ENCODE measurements around the gene OMP. TPM values are rescaled to one million over a fixed set of nuclear protein-coding genes. Genes with fewer than 3 reads are reported as not detected.

Gene OMP
- total and polyA plus RNA-seq, 3 experiments from 2014 or later: not detected

- H3K4me3 Mint-ChIP-seq: peak overlapping the region in 1 of 7 donors; percentile 75
- no peak overlapping the region for H3K27ac ChIP-seq (ENCODE audit: low read depth, low read length)
- H3K4me1 Mint-ChIP-seq: peaks cover 0 to 3% (median 0%) of the 10 kb centered on the region in 3 donors
- H3K36me3 ChIP-seq (ENCODE audit: insufficient read depth, low read length): no peaks in the 10 kb centered on the region
- no peaks in the 10 kb centered on the region for H3K27me3 ChIP-seq (ENCODE audit: insufficient read depth, low read length, poor library complexity, severe bottlenecking)
- CTCF ChIA-PET: interaction anchor here (1.8 kb wide), 1 partner anchor 428 kb away, joined by 5 read pairs; no protein-coding TSS in a partner anchor
- H3K27ac Mint-ChIP-seq: no peak overlapping the region
- H3K4me1 ChIP-seq (ENCODE audit: insufficient read depth, low read length): no peaks in the 10 kb centered on the region
- H3K9me3 ChIP-seq (ENCODE audit: low read length): no peaks in the 10 kb centered on the region
- no peaks in the 10 kb centered on the region for H3K9me3 Mint-ChIP-seq
- POLR2A ChIA-PET: no interaction called here
- peaks cover 0 to 14% (median 0%) of the 10 kb centered on the region in 3 donors for H3K36me3 Mint-ChIP-seq
- H3K27me3 Mint-ChIP-seq: no peaks in the 10 kb centered on the region
- no peak overlapping the region for H3K4me3 ChIP-seq (ENCODE audit: low read length)
- DNase-seq: no peak
These were observed 17.9 kb downstream of the OMP start for GRCh38 chr11:77120571-77120970.

- Histone ChIP-seq H3K4me3 (ENCODE audit: low read length) (no peak overlapping the region), H3K9me3 (ENCODE audit: low read length) (no peaks in the 10 kb centered on the region), H3K36me3 (ENCODE audit: insufficient read depth, low read length) (no peaks in the 10 kb centered on the region), H3K27me3 (ENCODE audit: insufficient read depth, low read length, poor library complexity, severe bottlenecking) (no peaks in the 10 kb centered on the region), H3K4me1 (ENCODE audit: insufficient read depth, low read length) (no peaks in the 10 kb centered on the region), H3K27ac (ENCODE audit: low read depth, low read length) (no peak overlapping the region)
- POLR2A ChIA-PET: interaction anchor here (0.6 kb wide), 1 partner anchor 10 kb away, joined by 3 read pairs; no protein-coding TSS in a partner anchor
- Mint-ChIP-seq H3K27me3 (no peaks in the 10 kb centered on the region), H3K9me3 (no peaks in the 10 kb centered on the region), H3K4me1 (peaks cover 0 to 3% (median 0%) of the 10 kb centered on the region in 3 donors), H3K4me3 (no peak overlapping the region), H3K27ac (no peak overlapping the region), H3K36me3 (peaks cover 0 to 14% (median 0%) of the 10 kb centered on the region in 3 donors)
- CTCF ChIA-PET: interaction anchor here (1.8 kb wide), 1 partner anchor 427 kb away, joined by 5 read pairs; no protein-coding TSS in a partner anchor
- DNase-seq: no peak
These were observed 18.5 kb downstream of the OMP start for GRCh38 chr11:77121096-77121640.

DNA sequence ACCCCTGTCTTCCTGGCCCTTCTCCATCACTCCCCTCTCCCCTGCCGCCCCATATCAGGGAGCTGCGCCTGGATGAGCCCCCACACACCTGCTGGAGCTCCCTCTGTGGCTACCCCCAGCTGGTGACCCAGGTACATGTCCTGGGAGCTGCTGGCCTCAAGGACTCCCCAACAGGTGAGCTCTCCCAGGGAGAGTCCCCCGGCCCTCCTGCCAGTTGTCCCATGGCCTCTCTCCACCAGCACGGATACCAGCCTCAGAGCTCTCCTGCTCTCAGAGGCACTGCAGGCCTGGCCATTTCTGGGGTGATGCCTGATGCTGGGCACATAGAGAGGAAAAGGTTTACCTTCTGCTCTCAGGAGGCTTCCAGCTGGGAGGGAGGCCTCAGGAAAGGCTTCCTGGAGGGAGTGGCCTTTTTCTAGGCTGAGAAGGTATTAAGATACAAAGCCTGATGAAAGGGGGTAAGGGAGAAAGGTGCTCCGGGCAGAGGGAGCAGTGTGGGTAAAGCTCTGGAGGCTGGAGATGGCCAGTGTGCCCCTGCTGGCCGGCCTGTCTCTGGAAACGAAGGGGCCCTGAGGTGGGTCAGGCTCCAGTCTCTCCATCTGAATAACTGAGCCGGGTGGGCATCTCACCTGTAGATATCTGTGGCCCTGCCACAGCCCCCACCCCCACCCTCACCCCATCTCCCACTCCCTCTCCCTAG is 19.4 kb downstream of the OMP start:
- Mint-ChIP-seq H3K27ac (peak overlapping the region in 1 of 8 donors; percentile 65), H3K4me1 (peaks cover 0 to 6% (median 0%) of the 10 kb centered on the region in 3 donors), H3K27me3 (no peaks in the 10 kb centered on the region), H3K9me3 (no peaks in the 10 kb centered on the region), H3K4me3 (no peak overlapping the region), H3K36me3 (peaks cover 0 to 14% (median 0%) of the 10 kb centered on the region in 3 donors)
- Histone ChIP-seq H3K9me3 (ENCODE audit: low read length) (no peaks in the 10 kb centered on the region), H3K27me3 (ENCODE audit: insufficient read depth, low read length, poor library complexity, severe bottlenecking) (no peaks in the 10 kb centered on the region), H3K36me3 (ENCODE audit: insufficient read depth, low read length) (no peaks in the 10 kb centered on the region), H3K27ac (ENCODE audit: low read depth, low read length) (no peak overlapping the region), H3K4me1 (ENCODE audit: insufficient read depth, low read length) (peaks cover 4% of the 10 kb centered on the region), H3K4me3 (ENCODE audit: low read length) (no peak overlapping the region)
- ChIA-PET CTCF (interaction anchor here (1.0 to 1.8 kb wide), 2 partner anchors 66 to 426 kb away, joined by 3 to 5 read pairs; no protein-coding TSS in a partner anchor), POLR2A (interaction anchor here (0.6 kb wide), 2 partner anchors 11 to 98 kb away, joined by 3 read pairs; no protein-coding TSS in a partner anchor)
- no peak for DNase-seq

DNA sequence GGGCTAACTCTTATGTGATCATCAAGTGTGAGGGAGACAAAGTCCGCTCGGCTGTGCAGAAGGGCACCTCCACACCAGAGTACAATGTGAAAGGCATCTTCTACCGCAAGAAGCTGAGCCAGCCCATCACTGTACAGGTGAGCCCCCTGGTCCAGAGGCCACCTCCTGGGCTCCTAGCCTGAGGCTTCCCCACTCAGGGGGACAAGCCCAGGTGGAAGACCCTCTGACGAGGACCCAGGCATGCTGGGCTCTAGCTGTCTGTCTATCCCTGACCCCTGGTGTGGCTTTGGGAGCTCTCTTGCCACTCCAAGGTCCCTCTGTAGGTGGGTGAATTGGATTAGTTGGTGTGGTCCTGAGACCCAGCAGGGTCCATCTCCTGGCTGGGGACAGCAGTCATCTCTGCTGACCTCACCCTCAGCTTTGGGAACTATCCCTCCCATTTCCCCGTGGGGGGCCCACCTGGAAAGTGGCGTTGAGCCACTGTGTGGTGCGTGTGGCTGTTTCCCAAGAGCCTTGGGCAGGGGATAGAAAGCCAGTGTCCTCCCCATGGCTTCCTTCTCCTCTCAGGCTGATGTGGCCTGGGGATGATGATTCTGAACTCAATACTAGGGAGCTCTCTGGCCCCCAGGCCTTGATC is 20.1 kb downstream of the OMP start:
- no peaks in the 10 kb centered on the region for H3K9me3 Mint-ChIP-seq
- H3K4me1 ChIP-seq (ENCODE audit: insufficient read depth, low read length): peaks cover 7% of the 10 kb centered on the region
- no peaks in the 10 kb centered on the region for H3K9me3 ChIP-seq (ENCODE audit: low read length)
- H3K36me3 ChIP-seq (ENCODE audit: insufficient read depth, low read length): no peaks in the 10 kb centered on the region
- DNase-seq: no peak
- H3K36me3 Mint-ChIP-seq: peaks cover 0 to 14% (median 0%) of the 10 kb centered on the region in 3 donors
- peaks cover 4 to 6% (median 4%) of the 10 kb centered on the region in 3 donors for H3K4me1 Mint-ChIP-seq
- POLR2A ChIA-PET: interaction anchor here (0.6 kb wide), 1 partner anchor 99 kb away, joined by 3 read pairs; no protein-coding TSS in a partner anchor
- H3K27me3 ChIP-seq (ENCODE audit: insufficient read depth, low read length, poor library complexity, severe bottlenecking): no peaks in the 10 kb centered on the region
- no peak overlapping the region for H3K27ac ChIP-seq (ENCODE audit: low read depth, low read length)
- H3K4me3 ChIP-seq (ENCODE audit: low read length): no peak overlapping the region
- no peaks in the 10 kb centered on the region for H3K27me3 Mint-ChIP-seq
- H3K4me3 Mint-ChIP-seq: no peak overlapping the region
- CTCF ChIA-PET: interaction anchor here (1.0 kb wide), 1 partner anchor 65 kb away, joined by 3 read pairs; no protein-coding TSS in a partner anchor
- H3K27ac Mint-ChIP-seq: peak overlapping the region in 1 of 8 donors; percentile 13

GRCh38 chr11:77123591-77123990 is 21.0 kb downstream of the OMP start:
- H3K4me1 ChIP-seq (ENCODE audit: insufficient read depth, low read length): peaks cover 8% of the 10 kb centered on the region
- Mint-ChIP-seq H3K27me3 (no peaks in the 10 kb centered on the region), H3K9me3 (no peaks in the 10 kb centered on the region), H3K27ac (peak overlapping the region in 1 of 8 donors; percentile 11), H3K4me1 (peaks cover 5 to 8% (median 6%) of the 10 kb centered on the region in 3 donors), H3K36me3 (peaks cover 0 to 13% (median 0%) of the 10 kb centered on the region in 3 donors), H3K4me3 (no peak overlapping the region)
- H3K27me3 ChIP-seq (ENCODE audit: insufficient read depth, low read length, poor library complexity, severe bottlenecking): no peaks in the 10 kb centered on the region
- H3K27ac ChIP-seq (ENCODE audit: low read depth, low read length): no peak overlapping the region
- CTCF ChIA-PET: no interaction called here
- POLR2A ChIA-PET: interaction anchor here (0.6 kb wide), 1 partner anchor 654 kb away, joined by 3 read pairs; no protein-coding TSS in a partner anchor
- no peak for DNase-seq
- H3K36me3 ChIP-seq (ENCODE audit: insufficient read depth, low read length): no peaks in the 10 kb centered on the region
- H3K4me3 ChIP-seq (ENCODE audit: low read length): no peak overlapping the region
- no peaks in the 10 kb centered on the region for H3K9me3 ChIP-seq (ENCODE audit: low read length)

- Histone ChIP-seq H3K27me3 (ENCODE audit: insufficient read depth, low read length, poor library complexity, severe bottlenecking) (no peaks in the 10 kb centered on the region), H3K4me1 (ENCODE audit: insufficient read depth, low read length) (peaks cover 8% of the 10 kb centered on the region), H3K27ac (ENCODE audit: low read depth, low read length) (no peak overlapping the region), H3K9me3 (ENCODE audit: low read length) (no peaks in the 10 kb centered on the region), H3K36me3 (ENCODE audit: insufficient read depth, low read length) (no peaks in the 10 kb centered on the region), H3K4me3 (ENCODE audit: low read length) (no peak overlapping the region)
- Mint-ChIP-seq H3K9me3 (no peaks in the 10 kb centered on the region), H3K4me3 (no peak overlapping the region), H3K36me3 (peaks cover 0 to 11% (median 0%) of the 10 kb centered on the region in 3 donors), H3K27me3 (no peaks in the 10 kb centered on the region), H3K4me1 (peaks cover 5 to 8% (median 6%) of the 10 kb centered on the region in 3 donors), H3K27ac (peak overlapping the region in 1 of 8 donors; percentile 11)
- ChIA-PET POLR2A (no interaction called here), CTCF (no interaction called here)
- DNase-seq: no peak
These were observed 21.4 kb downstream of the OMP start for GRCh38 chr11:77124041-77124440.

- Mint-ChIP-seq H3K9me3 (no peaks in the 10 kb centered on the region), H3K4me1 (peaks cover 5 to 8% (median 6%) of the 10 kb centered on the region in 3 donors), H3K4me3 (peak overlapping the region in 1 of 7 donors; percentile 56), H3K27ac (no peak overlapping the region), H3K27me3 (no peaks in the 10 kb centered on the region), H3K36me3 (peaks cover 0 to 9% (median 0%) of the 10 kb centered on the region in 3 donors)
- H3K9me3 ChIP-seq (ENCODE audit: low read length): no peaks in the 10 kb centered on the region
- ChIA-PET POLR2A (no interaction called here), CTCF (no interaction called here)
- DNase-seq: no peak
- H3K27me3 ChIP-seq (ENCODE audit: insufficient read depth, low read length, poor library complexity, severe bottlenecking): no peaks in the 10 kb centered on the region
- no peaks in the 10 kb centered on the region for H3K36me3 ChIP-seq (ENCODE audit: insufficient read depth, low read length)
- H3K4me1 ChIP-seq (ENCODE audit: insufficient read depth, low read length): peaks cover 8% of the 10 kb centered on the region
- H3K4me3 ChIP-seq (ENCODE audit: low read length): no peak overlapping the region
- H3K27ac ChIP-seq (ENCODE audit: low read depth, low read length): no peak overlapping the region
These were observed 21.8 kb downstream of the OMP start for GRCh38 chr11:77124488-77124887.

Data from CD8-positive, alpha-beta memory T cell (primary cell).